ENCODE results near the gene C1orf50.
"Not testable (repeated sequence)": the region's sequence is repeated elsewhere in the genome, so short reads cannot be mapped to it uniquely, and the experiment has no call there.

The C1orf50 gene

DNA sequence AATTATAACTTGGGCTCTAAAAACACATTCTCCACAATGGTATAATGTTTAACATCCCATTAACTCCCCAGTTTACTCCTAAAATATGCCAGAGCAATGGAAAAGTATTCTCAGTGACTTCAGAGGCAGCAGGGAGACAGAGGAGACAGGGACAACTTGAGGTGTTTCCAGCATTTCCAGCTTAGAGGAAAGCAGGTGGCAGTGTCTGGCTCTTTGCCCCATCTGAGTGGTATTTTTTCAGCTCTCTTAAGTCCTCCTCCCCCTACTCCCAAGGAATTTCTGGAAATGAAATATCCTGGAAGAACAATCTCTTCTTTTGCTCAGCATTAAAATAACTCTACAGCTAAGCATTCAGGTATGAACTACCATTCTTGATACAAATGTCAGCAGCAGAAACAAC lies 39.1 kb downstream of the C1orf50 start:
- TF ChIP-seq, protein P1, sequence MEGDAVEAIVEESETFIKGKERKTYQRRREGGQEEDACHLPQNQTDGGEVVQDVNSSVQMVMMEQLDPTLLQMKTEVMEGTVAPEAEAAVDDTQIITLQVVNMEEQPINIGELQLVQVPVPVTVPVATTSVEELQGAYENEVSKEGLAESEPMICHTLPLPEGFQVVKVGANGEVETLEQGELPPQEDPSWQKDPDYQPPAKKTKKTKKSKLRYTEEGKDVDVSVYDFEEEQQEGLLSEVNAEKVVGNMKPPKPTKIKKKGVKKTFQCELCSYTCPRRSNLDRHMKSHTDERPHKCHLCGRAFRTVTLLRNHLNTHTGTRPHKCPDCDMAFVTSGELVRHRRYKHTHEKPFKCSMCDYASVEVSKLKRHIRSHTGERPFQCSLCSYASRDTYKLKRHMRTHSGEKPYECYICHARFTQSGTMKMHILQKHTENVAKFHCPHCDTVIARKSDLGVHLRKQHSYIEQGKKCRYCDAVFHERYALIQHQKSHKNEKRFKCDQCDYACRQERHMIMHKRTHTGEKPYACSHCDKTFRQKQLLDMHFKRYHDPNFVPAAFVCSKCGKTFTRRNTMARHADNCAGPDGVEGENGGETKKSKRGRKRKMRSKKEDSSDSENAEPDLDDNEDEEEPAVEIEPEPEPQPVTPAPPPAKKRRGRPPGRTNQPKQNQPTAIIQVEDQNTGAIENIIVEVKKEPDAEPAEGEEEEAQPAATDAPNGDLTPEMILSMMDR (IDR thresholded peaks at IDR 0.05; ENCODE audit: borderline replicate concordance, insufficient read depth, low read depth, low read length), result no peak
- no peak overlapping the region for H3K4me3 ChIP-seq (ENCODE audit: low read depth, low read length)

DNA sequence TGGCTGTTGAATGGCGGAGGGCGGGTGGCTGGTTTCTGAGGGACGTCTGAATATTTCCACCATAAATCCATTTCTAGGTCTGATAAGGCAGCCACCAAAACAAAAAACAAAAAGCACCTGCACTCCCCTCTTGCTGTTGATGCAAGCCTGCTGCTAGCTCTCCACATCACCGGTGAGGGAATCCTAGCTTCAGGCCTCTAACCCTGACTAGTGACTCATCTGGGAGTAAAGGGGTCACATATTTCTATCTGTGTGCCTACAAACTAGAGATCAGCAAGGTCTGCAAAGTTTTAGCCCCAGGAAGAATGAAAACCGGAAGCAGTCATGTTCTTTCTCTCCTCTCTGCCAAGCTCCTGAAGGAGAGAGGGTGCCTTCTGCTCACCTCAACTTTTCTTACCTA lies 39.5 kb downstream of the C1orf50 start:
- no peak overlapping the region for H3K4me3 ChIP-seq (ENCODE audit: low read depth, low read length)
- TF ChIP-seq, protein P1 (IDR thresholded peaks at IDR 0.05; ENCODE audit: borderline replicate concordance, insufficient read depth, low read depth, low read length), result no peak

DNA sequence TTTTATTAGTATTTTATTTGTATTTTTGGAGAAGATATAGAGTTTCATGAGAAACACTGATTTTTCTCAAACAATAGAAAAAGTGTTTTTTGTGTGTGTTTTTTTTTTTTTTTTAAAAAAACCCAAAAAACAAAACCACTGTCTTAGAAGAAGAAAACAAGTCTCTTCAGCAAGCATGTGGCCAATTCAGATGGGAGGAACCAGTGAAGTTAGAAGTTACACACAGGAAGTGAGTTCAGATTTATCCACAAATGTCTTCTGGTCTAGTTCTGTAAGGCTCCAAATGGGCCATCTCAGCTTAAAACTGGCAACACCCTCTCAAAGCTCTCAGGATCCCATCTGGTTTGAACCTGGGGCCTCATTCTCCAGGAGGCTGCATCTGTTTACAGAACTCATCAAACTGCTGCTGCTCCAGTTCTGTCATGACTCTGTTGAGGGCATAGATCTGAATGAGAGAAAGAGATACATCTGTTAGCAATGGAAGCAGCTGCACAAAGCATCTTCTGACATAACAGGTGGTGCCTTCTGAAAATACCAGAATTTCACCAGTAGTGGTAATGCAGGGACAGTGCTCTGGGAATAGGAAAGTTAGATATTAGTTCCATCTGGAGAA lies 40.1 kb downstream of the C1orf50 start:
- TF ChIP-seq, protein P1 (IDR thresholded peaks at IDR 0.05; ENCODE audit: borderline replicate concordance, insufficient read depth, low read depth, low read length), result no peak
- H3K4me3 ChIP-seq (ENCODE audit: low read depth, low read length), result no peak overlapping the region

DNA sequence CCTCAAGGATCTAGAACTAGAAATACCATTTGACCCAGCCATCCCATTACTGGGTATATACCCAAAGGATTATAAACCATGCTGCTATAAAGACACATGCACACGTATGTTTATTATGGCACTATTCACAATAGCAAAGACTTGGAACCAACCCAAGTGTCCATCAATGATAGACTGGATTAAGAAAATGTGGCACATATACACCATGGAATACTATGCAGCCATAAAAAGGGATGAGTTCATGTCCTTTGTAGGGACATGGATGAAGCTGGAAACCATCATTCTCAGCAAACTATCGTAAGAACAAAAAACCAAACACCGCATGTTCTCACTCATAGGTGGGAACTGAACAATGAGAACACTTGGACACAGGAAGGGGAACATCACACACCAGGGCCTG lies 47.8 kb downstream of the C1orf50 start:
- H3K4me3 ChIP-seq (ENCODE audit: low read depth, low read length), result not testable (repeated sequence)

DNA sequence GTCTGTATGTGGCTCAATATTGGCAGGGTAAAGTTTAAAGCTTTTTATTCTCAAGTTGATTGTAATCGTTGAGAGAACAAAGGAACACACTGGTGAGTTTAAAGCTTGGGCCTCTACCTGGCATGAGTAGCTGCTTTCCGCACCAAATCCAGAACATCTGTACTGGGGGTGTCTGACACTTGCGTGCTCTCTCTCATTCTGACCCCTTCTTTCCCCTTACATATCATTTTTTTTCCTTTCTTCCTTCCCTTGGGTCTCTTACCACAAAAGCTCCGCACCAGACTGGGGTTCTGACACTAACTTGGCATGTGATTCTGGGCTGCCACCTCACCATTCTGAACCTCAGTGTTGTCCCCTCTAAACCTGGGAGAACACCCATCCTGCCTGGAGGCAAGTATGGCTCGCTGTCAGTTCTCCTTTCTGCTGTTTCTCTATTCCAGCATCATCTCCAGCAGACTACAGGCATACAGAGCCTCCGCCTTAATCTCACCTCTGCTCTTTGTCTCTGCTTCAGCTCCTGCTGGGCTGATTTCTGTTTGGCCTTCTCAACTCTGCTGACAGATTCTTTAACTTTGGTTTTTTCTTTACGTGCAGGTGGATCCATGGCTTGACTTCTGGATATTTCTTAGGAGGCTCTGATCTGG lies 49.0 kb downstream of the C1orf50 start:
- TF ChIP-seq, protein P1 (IDR thresholded peaks at IDR 0.05; ENCODE audit: borderline replicate concordance, insufficient read depth, low read depth, low read length), result no peak
- peak overlapping the region; percentile 94 for H3K4me3 ChIP-seq (ENCODE audit: low read depth, low read length)

DNA sequence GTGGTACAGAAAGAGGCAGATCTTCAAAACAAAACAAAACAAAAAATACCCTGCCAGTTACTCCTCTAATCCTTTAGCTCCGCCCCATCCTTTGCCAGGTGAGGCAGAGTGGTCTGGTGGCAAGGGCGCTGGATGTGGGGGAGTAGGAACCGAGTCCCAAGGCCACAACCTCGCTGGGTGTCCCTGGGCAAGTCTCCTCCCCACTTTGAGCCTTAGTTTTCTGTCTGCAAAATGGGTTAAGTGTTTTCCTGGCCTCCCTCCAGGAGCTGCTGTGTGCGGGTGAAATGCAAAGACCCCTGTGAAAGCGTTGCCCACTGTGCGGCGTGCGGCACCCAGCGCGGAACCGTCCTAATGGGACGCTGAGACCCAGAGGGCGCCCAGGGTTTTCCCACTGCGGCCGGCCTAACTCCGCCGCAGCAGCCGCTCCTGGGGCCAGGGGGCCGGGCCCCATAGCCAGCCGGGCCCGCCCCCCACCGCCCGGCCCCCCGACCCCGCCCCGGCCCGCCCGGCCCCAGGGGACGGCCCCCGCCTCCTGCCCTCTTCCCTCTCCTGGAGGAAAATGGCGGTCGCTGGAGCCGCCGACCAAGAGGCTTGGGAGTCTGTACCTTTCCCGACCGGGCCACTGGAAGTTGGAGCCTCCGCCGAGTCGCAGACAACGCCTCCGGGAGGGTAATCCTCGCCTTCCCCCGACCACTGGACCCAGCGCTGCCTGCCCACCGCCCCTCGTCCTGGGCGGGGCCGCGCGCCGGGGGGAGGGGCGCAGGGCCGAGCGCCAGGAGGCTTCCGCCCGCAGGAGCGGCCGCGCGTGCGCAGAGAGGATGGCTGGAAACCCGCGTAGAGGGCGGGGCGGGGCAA lies 49.8 kb downstream of the C1orf50 start, which contains the start of the genes ERMAP and SVBP:
TSS of gene ERMAP (plus strand) at position 538 of the 855 bp plus-strand sequence. CDS start 13,327 bp downstream, outside the sequence.
TSS of gene SVBP (minus strand) at position 813 of the 855 bp plus-strand sequence. CDS start 853 bp downstream, outside the sequence.
- TF ChIP-seq, protein P1 (IDR thresholded peaks at IDR 0.05; ENCODE audit: borderline replicate concordance, insufficient read depth, low read depth, low read length), result no peak

DNA sequence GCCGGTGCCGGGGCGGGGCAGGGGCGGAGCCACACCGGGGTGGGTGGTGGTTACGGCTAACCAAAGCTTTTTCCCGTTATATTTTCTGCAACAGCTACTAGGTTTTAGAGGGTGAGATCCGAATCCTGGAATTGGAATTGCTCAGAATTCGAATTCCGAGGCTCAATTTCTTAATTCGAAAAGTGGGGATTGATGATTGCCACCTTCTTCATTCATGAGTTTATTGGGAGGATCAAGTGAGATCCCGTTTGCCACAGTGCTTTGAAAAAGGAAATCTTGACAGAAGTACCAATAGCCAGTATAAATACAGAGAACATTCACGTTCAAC lies 50.4 kb downstream of the C1orf50 start:
- H3K4me3 ChIP-seq (ENCODE audit: low read depth, low read length), result peak overlapping the region; percentile 94
- TF ChIP-seq, protein P1 (IDR thresholded peaks at IDR 0.05; ENCODE audit: borderline replicate concordance, insufficient read depth, low read depth, low read length), result no peak

More for the DNA sequence above, 49.8 kb downstream of the C1orf50 start, which contains the start of the genes ERMAP and SVBP:
- H3K4me3 ChIP-seq (ENCODE audit: low read depth, low read length), result peak within 1 kb of the TSS; percentile 94
